Smooth muscle cell (in vitro differentiated cells): ENCODE measurements around the gene TTC17. TPM values are rescaled to one million over a fixed set of nuclear protein-coding genes. Genes with fewer than 3 reads are reported as not detected.
"Not testable (repeated sequence)": the region's sequence is repeated elsewhere in the genome, so short reads cannot be mapped to it uniquely, and the experiment has no call there.

Source experiments
- DNase-seq: peaks from one replicate; lab custom pipeline; 2025; ENCODE audit not compliant: unreplicated experiment; lab: John Stamatoyannopoulos, UW
- H2AFZ ChIP-seq: fragments of 200-600 bp; sonication (generic); 2 replicates; pipeline ENCODE4 v1.6.0; 2016; ENCODE audit warnings: antibody characterized with exemption, low read depth, mild to moderate bottlenecking
- H3F3A ChIP-seq: fragments of 200-600 bp; sonication (generic); 2 replicates; pipeline ENCODE4 v1.6.0; 2017; ENCODE audit warnings: antibody characterized with exemption, low read depth
- H3K27ac ChIP-seq: fragments of 200-600 bp; sonication (generic); 2 replicates; pipeline ENCODE4 v1.5.1; 2016; ENCODE audit warnings: low read depth, mild to moderate bottlenecking
- H3K27me3 ChIP-seq: fragments of 200-600 bp; sonication (generic); 2 replicates; pipeline ENCODE4 v1.6.1; 2016; ENCODE audit warnings: low read depth, mild to moderate bottlenecking
- H3K36me3 ChIP-seq: fragments of 200-600 bp; sonication (generic); 2 replicates; pipeline ENCODE4 v1.5.1; 2016; ENCODE audit warnings: low read depth
- H3K4me1 ChIP-seq: fragments of 200-600 bp; sonication (generic); 2 replicates; pipeline ENCODE4 v1.5.1; 2016; ENCODE audit warnings: low read depth
- H3K4me2 ChIP-seq: fragments of 200-600 bp; sonication (generic); 2 replicates; pipeline ENCODE4 v1.6.0; 2016; ENCODE audit warnings: mild to moderate bottlenecking
- H3K4me3 ChIP-seq: fragments of 200-600 bp; sonication (generic); 2 replicates; pipeline ENCODE4 v1.5.1; 2016; ENCODE audit warnings: mild to moderate bottlenecking
- H3K79me2 ChIP-seq: fragments of 200-600 bp; sonication (generic); 2 replicates; pipeline ENCODE4 v1.6.0; 2016; ENCODE audit warnings: low read depth, mild to moderate bottlenecking
- H3K9ac ChIP-seq: fragments of 200-600 bp; sonication (generic); 2 replicates; pipeline ENCODE4 v1.6.0; 2016; ENCODE audit warnings: low read depth
- H3K9me3 ChIP-seq: fragments of 200-600 bp; sonication (generic); replicated peaks from 2 replicates; pipeline ENCODE4 v1.5.1; 2016; ENCODE audit warnings: low read depth
- H4K20me1 ChIP-seq: fragments of 200-600 bp; sonication (generic); 2 replicates; pipeline ENCODE4 v1.6.0; 2016; ENCODE audit warnings: low read depth
- CTCF ChIP-seq: fragments of 200-600 bp; sonication (generic); IDR thresholded peaks from 2 replicates; pipeline ENCODE4 v1.5.1; 2017; ENCODE audit warnings: borderline replicate concordance, mild to moderate bottlenecking, antibody characterized with exemption; ENCODE audit not compliant: insufficient read depth, poor library complexity, severe bottlenecking
- WGBS: methylation state at CpG from one replicate; pipeline ENCODE4 v1.1.7; 2016; ENCODE audit warnings: low lambda C conversion rate; 5-methylcytosine and 5-hydroxymethylcytosine counted together
- polyA plus RNA-seq: library from polyadenylated mRNA; unstranded; fragments of >200 nt; fragmentation: Nextera tagmentation; extraction: Ambion mirVana; gene quantifications from 2 replicates; pipeline ENCODE4 v1.2.1, GENCODE V29; 2016
- total RNA-seq: library from RNA; depleted of rRNA; stranded (reverse); fragments of >200 nt; gene quantifications from 2 replicates; pipeline ENCODE4 v1.2.3, GENCODE V29; 2014

TTC17 gene
- total and polyA plus RNA-seq, 2 experiments from 2014 or later = 35.9 to 113 TPM

DNA sequence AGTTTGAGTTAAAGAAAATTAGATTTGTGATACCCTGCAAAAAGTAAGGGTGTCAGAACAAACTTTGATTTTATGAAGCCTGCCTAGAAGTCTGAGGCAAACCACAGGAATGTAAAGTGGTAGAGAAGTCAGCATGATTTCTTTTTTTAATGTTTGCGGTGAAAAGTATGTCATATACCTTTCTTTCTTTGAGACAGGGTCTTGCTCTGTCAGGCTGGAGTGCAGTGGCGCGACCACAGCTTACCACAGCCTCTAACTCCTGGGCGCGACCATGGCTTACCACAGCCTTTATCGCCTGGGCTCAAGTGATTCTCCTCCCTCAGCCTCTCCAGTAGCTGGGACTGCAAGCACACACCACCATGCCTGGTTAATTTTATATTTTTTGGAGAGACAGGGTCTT is 42.3 kb upstream of the TTC17 start:
- H3K9me3 ChIP-seq = no peaks in the 10 kb centered on the region
- WGBS = 57% methylated on average over 6 of the region's 6 CpGs
- no peak overlapping the region for H3K4me3 ChIP-seq
- H3K9ac ChIP-seq = no peak overlapping the region
- H4K20me1 ChIP-seq = peaks cover 87% of the 10 kb centered on the region
- no peak overlapping the region for H2AFZ ChIP-seq
- no peaks in the 10 kb centered on the region for H3K27me3 ChIP-seq
- peak overlapping the region; percentile 49 for H3K4me2 ChIP-seq
- no peak for DNase-seq
- H3K4me1 ChIP-seq = peaks cover 13% of the 10 kb centered on the region
- H3K27ac ChIP-seq = peak overlapping the region; percentile 17
- peaks cover 7% of the 10 kb centered on the region for H3F3A ChIP-seq
- H3K79me2 ChIP-seq = peaks cover 80% of the 10 kb centered on the region
- peaks cover 7% of the 10 kb centered on the region for H3K36me3 ChIP-seq
- TF ChIP-seq CTCF = no peak

GRCh38 chr11:43327987-43328386 is 30.7 kb upstream of the TTC17 start:
- peak overlapping the region; percentile 45 for H3K27ac ChIP-seq
- no peak for TF ChIP-seq CTCF
- H3K9ac ChIP-seq = no peak overlapping the region
- no peaks in the 10 kb centered on the region for H3K4me1 ChIP-seq
- no peaks in the 10 kb centered on the region for H3K9me3 ChIP-seq
- H3K79me2 ChIP-seq = peaks cover 3% of the 10 kb centered on the region
- WGBS = 12% methylated on average over 2 of the region's 2 CpGs
- H4K20me1 ChIP-seq = peaks cover 25% of the 10 kb centered on the region
- no peak overlapping the region for H3K4me2 ChIP-seq
- H2AFZ ChIP-seq = no peak overlapping the region
- no peak for DNase-seq
- peaks cover 64% of the 10 kb centered on the region for H3K36me3 ChIP-seq
- no peaks in the 10 kb centered on the region for H3F3A ChIP-seq
- no peaks in the 10 kb centered on the region for H3K27me3 ChIP-seq
- no peak overlapping the region for H3K4me3 ChIP-seq

DNA sequence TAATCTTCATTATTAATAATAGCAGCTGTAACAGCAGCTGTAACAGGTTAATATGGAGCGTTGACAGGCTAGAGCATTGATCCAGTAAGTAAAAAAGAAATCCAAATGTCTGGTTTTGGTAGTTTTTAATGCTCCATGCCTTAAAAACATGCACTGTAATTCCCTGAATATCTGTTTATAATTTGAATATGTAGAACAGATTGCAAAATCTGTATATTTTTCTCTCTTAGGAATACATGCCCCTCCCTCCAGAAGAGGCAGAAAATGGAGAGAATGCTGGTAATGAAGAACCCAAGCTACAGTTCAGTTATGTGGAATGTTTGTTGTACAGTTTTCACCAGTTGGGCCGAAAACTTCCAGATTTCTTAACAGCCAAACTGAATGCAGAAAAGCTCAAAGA is 30.2 kb upstream of the TTC17 start:
- H3K27ac ChIP-seq = peak overlapping the region; percentile 45
- no peak for DNase-seq
- WGBS = 98% methylated on average over 2 of the region's 2 CpGs
- H3K4me1 ChIP-seq = no peaks in the 10 kb centered on the region
- no peak overlapping the region for H3K4me3 ChIP-seq
- no peaks in the 10 kb centered on the region for H3F3A ChIP-seq
- no peak overlapping the region for H3K9ac ChIP-seq
- H3K36me3 ChIP-seq = peaks cover 61% of the 10 kb centered on the region
- H3K9me3 ChIP-seq = no peaks in the 10 kb centered on the region
- H2AFZ ChIP-seq = no peak overlapping the region
- no peak for TF ChIP-seq CTCF
- no peaks in the 10 kb centered on the region for H3K79me2 ChIP-seq
- no peak overlapping the region for H3K4me2 ChIP-seq
- H4K20me1 ChIP-seq = peaks cover 25% of the 10 kb centered on the region
- no peaks in the 10 kb centered on the region for H3K27me3 ChIP-seq

GRCh38 chr11:43341159-43341558 is 17.6 kb upstream of the TTC17 start:
- H3K4me3 ChIP-seq = no peak overlapping the region

GRCh38 chr11:43351426-43351825 is 7.3 kb upstream of the TTC17 start:
- H3K36me3 ChIP-seq, H3K27ac ChIP-seq, H3K4me2 ChIP-seq, H3K27me3 ChIP-seq, DNase-seq, H3K9me3 ChIP-seq, H3K9ac ChIP-seq, H3F3A ChIP-seq, H3K79me2 ChIP-seq, H3K4me3 ChIP-seq, H3K4me1 ChIP-seq, H2AFZ ChIP-seq, H4K20me1 ChIP-seq: not testable (repeated sequence)
- WGBS = 3% methylated on average over 5 of the region's 17 CpGs

More at GRCh38 chr11:43341159-43341558, 17.6 kb upstream of the TTC17 start:
- no peaks in the 10 kb centered on the region for H3K9me3 ChIP-seq
- no peak overlapping the region for H3K9ac ChIP-seq
- H3F3A ChIP-seq = no peaks in the 10 kb centered on the region
- no peaks in the 10 kb centered on the region for H3K79me2 ChIP-seq
- H2AFZ ChIP-seq = no peak overlapping the region
- H3K27me3 ChIP-seq = no peaks in the 10 kb centered on the region
- DNase-seq = no peak
- no peak overlapping the region for H3K27ac ChIP-seq
- H3K36me3 ChIP-seq = peaks cover 32% of the 10 kb centered on the region
- H3K4me2 ChIP-seq = no peak overlapping the region
- no peaks in the 10 kb centered on the region for H4K20me1 ChIP-seq
- TF ChIP-seq CTCF = no peak
- H3K4me1 ChIP-seq = no peaks in the 10 kb centered on the region
